Fibroblast of villous mesenchyme (primary cell): ENCODE data around the gene TRAPPC14. TPM values are rescaled to one million over a fixed set of nuclear protein-coding genes. Genes with fewer than 3 reads are reported as not detected.

ENCODE experiments used
- DNase-seq: peaks from one replicate; pipeline ENCODE4 v3.0.0-alpha.2; 2010; ENCODE audit warnings: low read depth
- H3K4me3 ChIP-seq: 2 replicates; pipeline ENCODE4 v1.5.1; 2011; ENCODE audit warnings: low read depth, mild to moderate bottlenecking, low read length
- CTCF ChIP-seq: IDR thresholded peaks from 2 replicates; pipeline ENCODE4 v1.5.1; 2012; ENCODE audit warnings: low read depth, mild to moderate bottlenecking, low read length; ENCODE audit not compliant: insufficient read depth
- total RNA-seq: library from RNA; depleted of rRNA; stranded (reverse); fragments of >200 nt; gene quantifications from 2 replicates; pipeline ENCODE4 v1.2.3, GENCODE V29; 2012

TRAPPC14 gene
- total RNA-seq, 1 donor = 14.2 TPM

GRCh38 chr7:100170101-100170897 is 11.8 kb upstream of the TRAPPC14 start:
- no peak overlapping the region for H3K4me3 ChIP-seq
- TF ChIP-seq CTCF = no peak
- DNase-seq = no peak

GRCh38 chr7:100169147-100169850 is 10.8 kb upstream of the TRAPPC14 start:
- TF ChIP-seq CTCF = no peak
- no peak for DNase-seq
- no peak overlapping the region for H3K4me3 ChIP-seq

GRCh38 chr7:100167912-100168323 is 9.4 kb upstream of the TRAPPC14 start:
- H3K4me3 ChIP-seq = peak overlapping the region; percentile 58
- no peak for TF ChIP-seq CTCF
- no peak for DNase-seq

GRCh38 chr7:100166970-100167911 is 8.7 kb upstream of the TRAPPC14 start:
- H3K4me3 ChIP-seq = no peak overlapping the region
- TF ChIP-seq CTCF = no peak
- no peak for DNase-seq

DNA sequence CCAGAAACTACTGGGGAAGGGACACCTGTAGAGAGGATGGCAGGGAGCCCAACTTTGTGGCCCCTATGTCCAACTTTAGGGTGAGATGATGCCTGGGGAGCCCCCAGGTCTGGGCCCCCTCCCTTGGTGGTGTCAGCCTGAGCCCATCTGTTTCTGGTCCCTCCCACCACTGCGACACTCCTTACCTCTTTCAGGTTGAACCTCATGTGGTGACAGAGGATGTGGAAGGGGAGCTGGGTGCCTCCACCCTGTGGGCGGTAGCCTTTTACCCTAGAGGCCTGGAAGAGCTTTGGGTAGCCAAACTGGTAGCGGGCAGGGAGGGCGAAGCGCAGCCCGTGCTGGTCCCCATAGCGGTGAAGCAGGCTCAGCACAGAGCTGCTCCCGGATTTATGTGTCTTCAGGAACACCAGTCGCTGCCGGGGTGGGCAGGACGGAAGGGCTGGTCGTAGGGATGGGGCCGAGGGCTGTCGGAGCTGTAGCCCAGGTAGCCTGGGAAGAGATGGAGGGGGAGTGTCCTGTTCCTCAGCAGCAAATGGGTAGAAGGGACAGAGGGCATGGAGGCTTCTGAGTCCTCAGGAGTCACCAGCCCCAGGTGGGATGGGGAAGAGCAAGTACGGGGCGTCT is 7.9 kb upstream of the TRAPPC14 start:
- DNase-seq = no peak
- TF ChIP-seq CTCF = no peak
- no peak overlapping the region for H3K4me3 ChIP-seq

GRCh38 chr7:100163871-100164270 is 5.3 kb upstream of the TRAPPC14 start:
- no peak overlapping the region for H3K4me3 ChIP-seq
- DNase-seq = no peak
- TF ChIP-seq CTCF = no peak
